ENCODE results near the gene LYPD8.

GRCh38 chr1:248753708-248754280, 1.8 kb downstream of the LYPD8 start:
- TF ChIP-seq CTCF (IDR thresholded peaks at IDR 0.05) (no peak), REST (IDR thresholded peaks at IDR 0.05; ENCODE audit: insufficient read depth in 1 of 2, low read depth in 2 of 2, low read length in 1 of 2) (no peak), POLR2AphosphoS5 (IDR thresholded peaks at IDR 0.05; ENCODE audit: low read depth, low read length) (no peak)

Measured in Panc1 (cell line).